Bronchial epithelial cell (primary cell): ENCODE data around the gene SRC. TPM values are rescaled to one million over a fixed set of nuclear protein-coding genes. Genes with fewer than 3 reads are reported as not detected.

Experiments
- DNase-seq: peaks from one replicate; pipeline ENCODE4 v3.0.0-alpha.2; 2010; ENCODE audit warnings: low read depth
- FAIRE-seq: peaks from 2 replicates; lab custom pipeline; 2011; peaks lifted over from hg19 to GRCh38; lab: Jason Lieb, UNC
- H3K27me3 ChIP-seq: 2 replicates; pipeline ENCODE4 v1.5.1; 2011; ENCODE audit warnings: low read length; ENCODE audit not compliant: control insufficient read depth, insufficient read depth
- H3K36me3 ChIP-seq: 2 replicates; pipeline ENCODE4 v1.5.1; 2011; ENCODE audit warnings: low read length; ENCODE audit not compliant: control insufficient read depth, insufficient read depth
- H3K4me3 ChIP-seq: 2 replicates; pipeline ENCODE4 v1.5.1; 2011; ENCODE audit warnings: mild to moderate bottlenecking, low read depth, low read length, control low read depth
- total RNA-seq: library from RNA; depleted of rRNA; stranded (reverse); fragments of >200 nt; gene quantifications from 2 replicates; pipeline ENCODE4 v1.2.1, GENCODE V29; 2014
- TF ChIP-seq, protein P1 (sequence below): IDR thresholded peaks from 2 replicates; pipeline ENCODE4 v1.5.1; 2011; ENCODE audit warnings: mild to moderate bottlenecking, moderate library complexity, low read length, control low read depth, inconsistent platforms; ENCODE audit not compliant: insufficient read depth, severe bottlenecking

The SRC gene
- total RNA-seq, 1 donor from 2014 or later = 16.6 TPM

DNA sequence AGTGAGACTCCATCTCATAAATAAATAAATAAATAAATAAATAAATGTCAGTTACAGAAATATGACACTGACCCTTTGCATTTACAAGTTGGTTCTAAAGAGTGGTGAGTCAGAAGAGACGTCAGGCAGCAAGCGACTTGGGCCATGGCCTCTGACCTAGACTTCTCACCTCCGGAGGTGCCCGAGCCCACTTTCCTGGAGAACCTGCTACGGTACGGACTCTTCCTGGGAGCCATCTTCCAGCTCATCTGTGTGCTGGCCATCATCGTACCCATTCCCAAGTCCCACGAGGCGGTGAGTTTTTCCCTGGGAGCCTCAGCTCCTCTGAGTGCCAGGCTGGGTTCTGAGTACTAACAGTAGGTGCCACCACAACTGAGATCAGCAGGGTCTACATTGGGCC lies 44.8 kb upstream of the SRC start:
- Histone ChIP-seq H3K27me3 (no peaks in the 10 kb centered on the region), H3K4me3 (no peak overlapping the region), H3K36me3 (peaks cover 19% of the 10 kb centered on the region)
- no peak for DNase-seq
- TF ChIP-seq, protein P1, sequence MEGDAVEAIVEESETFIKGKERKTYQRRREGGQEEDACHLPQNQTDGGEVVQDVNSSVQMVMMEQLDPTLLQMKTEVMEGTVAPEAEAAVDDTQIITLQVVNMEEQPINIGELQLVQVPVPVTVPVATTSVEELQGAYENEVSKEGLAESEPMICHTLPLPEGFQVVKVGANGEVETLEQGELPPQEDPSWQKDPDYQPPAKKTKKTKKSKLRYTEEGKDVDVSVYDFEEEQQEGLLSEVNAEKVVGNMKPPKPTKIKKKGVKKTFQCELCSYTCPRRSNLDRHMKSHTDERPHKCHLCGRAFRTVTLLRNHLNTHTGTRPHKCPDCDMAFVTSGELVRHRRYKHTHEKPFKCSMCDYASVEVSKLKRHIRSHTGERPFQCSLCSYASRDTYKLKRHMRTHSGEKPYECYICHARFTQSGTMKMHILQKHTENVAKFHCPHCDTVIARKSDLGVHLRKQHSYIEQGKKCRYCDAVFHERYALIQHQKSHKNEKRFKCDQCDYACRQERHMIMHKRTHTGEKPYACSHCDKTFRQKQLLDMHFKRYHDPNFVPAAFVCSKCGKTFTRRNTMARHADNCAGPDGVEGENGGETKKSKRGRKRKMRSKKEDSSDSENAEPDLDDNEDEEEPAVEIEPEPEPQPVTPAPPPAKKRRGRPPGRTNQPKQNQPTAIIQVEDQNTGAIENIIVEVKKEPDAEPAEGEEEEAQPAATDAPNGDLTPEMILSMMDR = no peak
- no peak for FAIRE-seq

DNA sequence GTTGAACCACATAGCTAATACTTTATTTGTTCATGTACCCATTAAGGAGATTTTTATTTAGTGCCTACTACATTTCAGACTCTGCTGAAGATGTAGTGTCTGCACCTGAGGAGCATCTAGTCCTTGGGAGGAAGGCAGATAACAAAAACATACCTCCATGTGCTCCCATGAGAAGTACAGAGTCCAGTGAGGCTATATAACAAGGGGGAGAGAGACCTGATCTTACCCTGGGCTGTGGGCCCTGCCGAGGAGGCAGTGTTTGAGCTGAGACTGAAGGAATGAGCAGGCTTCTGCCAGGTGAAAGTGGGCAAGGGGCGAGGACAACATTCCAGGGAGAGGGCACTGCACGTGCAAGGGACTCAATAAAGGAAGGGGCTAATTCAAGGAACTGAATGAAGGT lies 44.4 kb upstream of the SRC start:
- Histone ChIP-seq H3K27me3 (no peaks in the 10 kb centered on the region), H3K4me3 (no peak overlapping the region), H3K36me3 (peaks cover 19% of the 10 kb centered on the region)
- DNase-seq (no peak), FAIRE-seq (no peak)
- TF ChIP-seq, protein P1 = no peak

DNA sequence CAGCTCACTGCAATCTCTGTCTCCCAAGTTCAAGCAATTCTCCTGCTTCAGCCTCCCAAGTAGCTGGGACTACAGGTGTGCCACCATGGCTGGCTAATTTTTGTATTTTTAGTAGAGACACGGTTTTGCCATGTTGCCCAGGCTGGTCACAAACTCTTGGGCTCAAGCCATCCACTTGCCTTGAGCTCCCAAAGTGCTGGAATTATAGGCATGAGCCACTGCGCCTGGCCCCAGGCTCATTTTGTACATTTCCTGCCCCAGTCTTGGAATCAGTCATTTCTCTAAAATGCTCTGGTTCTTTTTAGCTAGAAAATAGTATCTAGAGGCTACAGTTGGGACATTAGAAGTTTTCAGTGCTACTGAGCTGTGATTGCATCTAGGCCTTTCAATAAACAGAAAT lies 43.0 kb upstream of the SRC start:
- Histone ChIP-seq H3K4me3 (no peak overlapping the region), H3K36me3 (peaks cover 19% of the 10 kb centered on the region), H3K27me3 (no peaks in the 10 kb centered on the region)
- no peak for FAIRE-seq
- TF ChIP-seq, protein P1 = no peak
- no peak for DNase-seq

DNA sequence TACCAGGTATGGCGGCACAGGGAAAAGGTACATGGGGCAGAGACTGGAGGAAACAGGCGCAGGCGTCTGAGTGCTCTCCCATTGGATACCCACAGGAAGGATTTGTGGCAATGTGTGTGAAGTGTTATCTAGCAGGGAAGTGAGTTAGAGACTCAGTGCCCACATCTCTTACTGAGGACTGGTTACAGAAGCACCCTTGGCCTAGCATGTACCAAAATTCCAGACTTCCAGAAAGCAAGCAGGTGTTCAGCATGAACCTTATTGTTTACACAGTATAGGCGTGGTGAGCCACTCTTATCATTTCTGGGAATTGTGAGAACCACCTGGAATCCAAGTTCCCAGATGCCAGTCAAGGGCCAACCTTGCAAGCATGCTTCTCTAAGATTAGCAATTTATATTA lies 42.3 kb upstream of the SRC start:
- Histone ChIP-seq H3K27me3 (no peaks in the 10 kb centered on the region), H3K4me3 (no peak overlapping the region), H3K36me3 (peaks cover 19% of the 10 kb centered on the region)
- TF ChIP-seq, protein P1 = no peak
- DNase-seq = no peak
- FAIRE-seq = no peak

DNA sequence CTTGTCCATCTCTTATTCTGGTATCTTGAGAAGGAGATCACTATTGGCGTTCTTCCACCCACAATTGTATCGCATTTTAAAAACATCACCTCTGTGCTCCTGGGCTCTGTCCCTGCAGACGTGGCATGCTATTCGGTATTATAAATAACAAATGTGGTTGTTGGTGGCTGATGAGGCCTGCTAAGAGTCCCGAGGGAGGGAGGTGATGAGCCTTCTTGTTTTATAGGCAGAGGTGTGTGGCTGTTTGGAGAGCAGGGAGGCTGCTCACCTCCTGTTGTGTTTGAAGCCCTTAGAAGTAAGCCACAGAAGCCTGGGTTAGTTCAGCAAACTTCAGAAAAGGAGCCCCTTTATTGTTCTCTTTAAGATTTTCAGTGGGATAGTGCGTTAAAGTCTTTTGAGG lies 40.9 kb upstream of the SRC start:
- TF ChIP-seq, protein P1 = no peak
- Histone ChIP-seq H3K36me3 (peaks cover 17% of the 10 kb centered on the region), H3K4me3 (no peak overlapping the region), H3K27me3 (no peaks in the 10 kb centered on the region)
- DNase-seq (no peak), FAIRE-seq (no peak)

DNA sequence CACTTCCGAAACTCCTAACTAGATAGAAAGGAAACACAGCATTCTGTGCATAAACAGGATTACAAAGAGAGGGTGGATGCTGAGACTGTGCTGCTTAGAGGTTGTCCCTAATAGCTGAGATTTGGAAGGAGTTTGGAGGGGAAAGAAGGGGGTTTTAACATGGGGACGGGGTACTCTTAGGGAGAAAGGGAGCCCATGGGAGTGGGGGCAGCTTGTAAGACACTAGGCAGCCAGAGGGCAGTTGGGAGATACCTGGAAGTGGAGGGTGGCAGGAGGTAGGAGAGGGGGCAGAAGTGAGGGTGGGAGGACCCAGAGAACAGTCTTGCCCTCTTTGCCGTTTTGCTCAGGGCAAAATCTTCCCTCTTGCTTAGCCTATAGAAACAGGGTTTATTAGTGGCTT lies 40.1 kb upstream of the SRC start:
- DNase-seq (no peak), FAIRE-seq (no peak)
- no peak overlapping the region for H3K4me3 ChIP-seq
- peaks cover 17% of the 10 kb centered on the region for H3K36me3 ChIP-seq
- no peaks in the 10 kb centered on the region for H3K27me3 ChIP-seq
- TF ChIP-seq, protein P1 = no peak
